Panc1 (cell line): ENCODE data around the gene TOM1. TPM values are rescaled to one million over a fixed set of nuclear protein-coding genes. Genes with fewer than 3 reads are reported as not detected.

Source experiments
- ATAC-seq: fragments of 200-7000 bp; cut with Tn5 transposase; 2 replicates; pipeline ENCODE4 v1.9.1; 2020; ENCODE audit warnings: mild to moderate bottlenecking, moderate library complexity
- BruUV-seq: library from RNA; stranded (reverse); fragments of 400-500 nt; replicated peaks from 2 replicates; lab custom pipeline; 2021; lab: Mats Ljungman, UMichigan
- CTCF ChIA-PET: fragments of 300-600 bp; sonication (Branson Sonifier 250); formaldehyde crosslinking; loops from one replicate; lab custom pipeline; 2022; ENCODE audit warnings: antibody characterized with exemption; lab: Charles Lee
- POLR2A ChIA-PET: fragments of 300-600 bp; sonication (Branson Sonifier 250); formaldehyde crosslinking; loops from one replicate; lab custom pipeline; 2022; ENCODE audit warnings: antibody characterized with exemption; lab: Charles Lee
- DNase-seq: peaks from one replicate; pipeline ENCODE4 v3.0.0-alpha.2; 2010; ENCODE audit warnings: low read depth, low spot score
- H3K27ac ChIP-seq: 2 replicates; pipeline ENCODE4 v1.5.1; 2011; ENCODE audit warnings: mild to moderate bottlenecking, low read length, inconsistent platforms
- H3K27me3 ChIP-seq: fragments of 200-500 bp; sonication (Bioruptor generic); 2 replicates; pipeline ENCODE4 v1.6.0; 2014; ENCODE audit warnings: low read length, inconsistent platforms; ENCODE audit not compliant: control insufficient read depth, insufficient read depth
- H3K36me3 ChIP-seq: fragments of 200-500 bp; sonication (Bioruptor generic); 2 replicates; pipeline ENCODE4 v1.5.1; 2014; ENCODE audit warnings: inconsistent platforms, mild to moderate bottlenecking, low read length, moderate library complexity; ENCODE audit not compliant: control insufficient read depth, insufficient read depth
- H3K4me1 ChIP-seq: 2 replicates; pipeline ENCODE4 v1.5.1; 2011; ENCODE audit warnings: inconsistent platforms, mild to moderate bottlenecking, low read length, moderate library complexity; ENCODE audit not compliant: control insufficient read depth, insufficient read depth
- H3K4me3 ChIP-seq, 2 experiments: 2 replicates each; pipeline ENCODE4 v1.5.1; 2011 to 2012; ENCODE audit warnings: low read depth in 2 of 2, low read length in 2 of 2, mild to moderate bottlenecking in 2 of 2, inconsistent platforms in 1 of 2, moderate library complexity in 1 of 2
- H3K9me3 ChIP-seq: fragments of 200-500 bp; sonication (Bioruptor generic); 2 replicates; pipeline ENCODE4 v1.5.1; 2014; ENCODE audit warnings: low read depth, mild to moderate bottlenecking, inconsistent platforms, low read length, moderate library complexity; ENCODE audit not compliant: control insufficient read depth, insufficient read depth
- POLR2AphosphoS5 ChIP-seq: IDR thresholded peaks from 2 replicates; pipeline ENCODE4 v1.6.1; 2012; ENCODE audit warnings: mild to moderate bottlenecking, low read depth, low read length, moderate library complexity
- SIN3A ChIP-seq: IDR thresholded peaks from 2 replicates; pipeline ENCODE4 v1.6.1; 2012; ENCODE audit warnings: low read depth, mild to moderate bottlenecking, low read length, moderate library complexity, borderline replicate concordance; ENCODE audit not compliant: insufficient read depth
- TCF7L2 ChIP-seq: IDR thresholded peaks from 2 replicates; pipeline ENCODE4 v1.6.1; 2011; ENCODE audit warnings: mild to moderate bottlenecking, low read depth, low read length, inconsistent platforms
- in situ Hi-C: cut with HindIII; loops from 2 replicates; pipeline ENCODE4 v1.10.0; 2016; ENCODE audit warnings: low sequenced_read_pairs, low pct_unique_long_range_greater_than_20kb
- intact Hi-C: fragments of 100-400 bp; cut with micrococcal nuclease; formaldehyde crosslinking; loops from one replicate; pipeline ENCODE4 v1.10.0; 2022; ENCODE audit not compliant: unreplicated experiment
- total RNA-seq: library from RNA; stranded (reverse); gene quantifications from one replicate; pipeline ENCODE4 v1.2.1, GENCODE V29; 2021; ENCODE audit not compliant: unreplicated experiment
- TF ChIP-seq, protein P1 (sequence below), 2 experiments: IDR thresholded peaks; 2 replicates each; pipeline ENCODE4 v1.6.1; 2011 to 2012; ENCODE audit warnings: low read depth in 2 of 2, control low read depth in 1 of 2, low read length in 1 of 2, mild to moderate bottlenecking in 1 of 2, moderate library complexity in 1 of 2; ENCODE audit not compliant: insufficient read depth in 1 of 2
- TF ChIP-seq, protein P2 (sequence below): fragments of 450-650 bp; IDR thresholded peaks from 2 replicates; pipeline ENCODE4 v1.5.1; 2017; ENCODE audit warnings: mild to moderate bottlenecking

Gene TOM1
- total RNA-seq, 1 experiment from 2014 or later: 32.7 TPM

DNA sequence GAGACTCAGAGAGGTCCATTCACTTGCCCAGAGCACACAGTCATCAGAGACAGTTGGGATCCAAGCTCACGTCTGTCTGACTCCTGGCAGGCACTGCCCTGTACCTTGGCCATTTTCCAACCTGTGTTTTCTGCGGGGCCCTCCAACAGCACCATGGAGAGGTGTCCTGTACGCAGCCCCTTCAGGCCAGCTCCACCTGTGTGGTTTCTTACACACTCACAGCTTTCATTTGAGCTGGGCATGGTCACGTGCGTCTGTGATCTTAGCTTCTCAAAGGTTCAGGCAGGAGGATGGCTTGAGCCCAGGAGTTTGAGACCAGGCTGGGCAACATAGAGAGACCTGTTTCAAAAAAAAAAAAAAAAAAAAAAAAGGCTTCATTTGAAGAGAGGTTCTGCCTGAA is 24.4 kb downstream of the TOM1 start:
- in situ Hi-C loops: no loop called here
- Histone ChIP-seq H3K4me3 (no peak overlapping the region), H3K4me1 (no peaks in the 10 kb centered on the region), H3K27me3 (no peaks in the 10 kb centered on the region), H3K9me3 (no peaks in the 10 kb centered on the region), H3K27ac (no peak overlapping the region), H3K36me3 (peaks cover 2% of the 10 kb centered on the region; the same call in 1 of the 2 replicates)
- TF ChIP-seq SIN3A (no peak), POLR2AphosphoS5 (no peak), TCF7L2 (no peak)
- TF ChIP-seq, protein P1, sequence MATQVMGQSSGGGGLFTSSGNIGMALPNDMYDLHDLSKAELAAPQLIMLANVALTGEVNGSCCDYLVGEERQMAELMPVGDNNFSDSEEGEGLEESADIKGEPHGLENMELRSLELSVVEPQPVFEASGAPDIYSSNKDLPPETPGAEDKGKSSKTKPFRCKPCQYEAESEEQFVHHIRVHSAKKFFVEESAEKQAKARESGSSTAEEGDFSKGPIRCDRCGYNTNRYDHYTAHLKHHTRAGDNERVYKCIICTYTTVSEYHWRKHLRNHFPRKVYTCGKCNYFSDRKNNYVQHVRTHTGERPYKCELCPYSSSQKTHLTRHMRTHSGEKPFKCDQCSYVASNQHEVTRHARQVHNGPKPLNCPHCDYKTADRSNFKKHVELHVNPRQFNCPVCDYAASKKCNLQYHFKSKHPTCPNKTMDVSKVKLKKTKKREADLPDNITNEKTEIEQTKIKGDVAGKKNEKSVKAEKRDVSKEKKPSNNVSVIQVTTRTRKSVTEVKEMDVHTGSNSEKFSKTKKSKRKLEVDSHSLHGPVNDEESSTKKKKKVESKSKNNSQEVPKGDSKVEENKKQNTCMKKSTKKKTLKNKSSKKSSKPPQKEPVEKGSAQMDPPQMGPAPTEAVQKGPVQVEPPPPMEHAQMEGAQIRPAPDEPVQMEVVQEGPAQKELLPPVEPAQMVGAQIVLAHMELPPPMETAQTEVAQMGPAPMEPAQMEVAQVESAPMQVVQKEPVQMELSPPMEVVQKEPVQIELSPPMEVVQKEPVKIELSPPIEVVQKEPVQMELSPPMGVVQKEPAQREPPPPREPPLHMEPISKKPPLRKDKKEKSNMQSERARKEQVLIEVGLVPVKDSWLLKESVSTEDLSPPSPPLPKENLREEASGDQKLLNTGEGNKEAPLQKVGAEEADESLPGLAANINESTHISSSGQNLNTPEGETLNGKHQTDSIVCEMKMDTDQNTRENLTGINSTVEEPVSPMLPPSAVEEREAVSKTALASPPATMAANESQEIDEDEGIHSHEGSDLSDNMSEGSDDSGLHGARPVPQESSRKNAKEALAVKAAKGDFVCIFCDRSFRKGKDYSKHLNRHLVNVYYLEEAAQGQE (IDR thresholded peaks at IDR 0.05; ENCODE audit: insufficient read depth in 1 of 2, low read depth in 2 of 2, low read length in 1 of 2): no peak
- TF ChIP-seq, protein P2, sequence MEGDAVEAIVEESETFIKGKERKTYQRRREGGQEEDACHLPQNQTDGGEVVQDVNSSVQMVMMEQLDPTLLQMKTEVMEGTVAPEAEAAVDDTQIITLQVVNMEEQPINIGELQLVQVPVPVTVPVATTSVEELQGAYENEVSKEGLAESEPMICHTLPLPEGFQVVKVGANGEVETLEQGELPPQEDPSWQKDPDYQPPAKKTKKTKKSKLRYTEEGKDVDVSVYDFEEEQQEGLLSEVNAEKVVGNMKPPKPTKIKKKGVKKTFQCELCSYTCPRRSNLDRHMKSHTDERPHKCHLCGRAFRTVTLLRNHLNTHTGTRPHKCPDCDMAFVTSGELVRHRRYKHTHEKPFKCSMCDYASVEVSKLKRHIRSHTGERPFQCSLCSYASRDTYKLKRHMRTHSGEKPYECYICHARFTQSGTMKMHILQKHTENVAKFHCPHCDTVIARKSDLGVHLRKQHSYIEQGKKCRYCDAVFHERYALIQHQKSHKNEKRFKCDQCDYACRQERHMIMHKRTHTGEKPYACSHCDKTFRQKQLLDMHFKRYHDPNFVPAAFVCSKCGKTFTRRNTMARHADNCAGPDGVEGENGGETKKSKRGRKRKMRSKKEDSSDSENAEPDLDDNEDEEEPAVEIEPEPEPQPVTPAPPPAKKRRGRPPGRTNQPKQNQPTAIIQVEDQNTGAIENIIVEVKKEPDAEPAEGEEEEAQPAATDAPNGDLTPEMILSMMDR: no peak
- intact Hi-C loops: no loop called here
- DNase-seq (no peak), ATAC-seq (no peak)
- ChIA-PET CTCF (no interaction called here), POLR2A (no interaction called here)
- no TSS peak for BruUV-seq

DNA sequence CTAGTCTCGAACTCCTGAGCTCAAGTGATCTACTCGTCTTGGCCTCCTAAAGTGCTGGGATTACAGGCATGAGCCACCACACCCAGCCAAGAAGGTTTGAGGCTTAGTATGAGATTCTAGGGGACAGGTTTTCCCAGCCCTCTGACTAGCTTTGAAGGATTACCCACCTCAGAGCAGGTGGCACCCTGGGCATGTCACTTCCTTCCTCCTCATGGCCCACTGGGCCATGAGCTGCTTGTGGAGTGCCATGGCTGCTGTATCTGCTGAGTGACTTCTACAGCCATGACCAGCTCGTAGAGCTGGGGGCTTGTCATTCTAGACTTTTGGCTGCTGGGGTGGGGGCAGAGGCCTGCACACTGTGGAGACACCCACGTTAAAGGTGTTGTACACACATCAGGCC is 25.1 kb downstream of the TOM1 start:
- in situ Hi-C loops (no loop called here), intact Hi-C loops (no loop called here)
- POLR2A ChIA-PET: no interaction called here
- H3K27ac ChIP-seq: no peak overlapping the region
- no peak for TF ChIP-seq SIN3A
- no peak for TF ChIP-seq POLR2AphosphoS5
- H3K36me3 ChIP-seq: peaks cover 2% of the 10 kb centered on the region; the same call in 1 of the 2 replicates
- no peak for ATAC-seq
- H3K4me3 ChIP-seq: no peak overlapping the region
- DNase-seq: no peak
- H3K4me1 ChIP-seq: no peaks in the 10 kb centered on the region
- H3K9me3 ChIP-seq: no peaks in the 10 kb centered on the region
- no peaks in the 10 kb centered on the region for H3K27me3 ChIP-seq
- CTCF ChIA-PET: no interaction called here
- BruUV-seq: no TSS peak

DNA sequence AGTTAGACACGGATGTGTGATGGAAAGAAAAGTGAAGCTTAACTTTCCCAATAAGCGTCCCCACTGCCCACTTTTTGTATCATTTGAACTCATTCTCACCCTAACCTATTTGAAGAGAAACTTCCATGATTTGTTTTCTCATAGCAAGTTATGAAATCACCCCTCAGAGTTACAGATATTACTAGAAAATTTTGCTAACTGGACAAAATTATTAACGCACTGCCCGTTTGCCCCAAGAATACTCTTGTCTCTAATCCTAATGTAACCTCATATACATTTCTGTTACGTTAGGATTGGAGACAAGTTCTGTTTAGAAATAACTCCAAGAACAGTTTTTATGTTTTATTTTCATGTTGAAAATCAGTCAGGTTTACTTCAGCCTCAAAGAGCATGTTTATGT is 25.5 kb downstream of the TOM1 start:
- Histone ChIP-seq H3K27ac (no peak overlapping the region), H3K36me3 (peaks cover 2% of the 10 kb centered on the region; the same call in 1 of the 2 replicates), H3K9me3 (no peaks in the 10 kb centered on the region), H3K27me3 (no peaks in the 10 kb centered on the region), H3K4me3 (no peak overlapping the region), H3K4me1 (no peaks in the 10 kb centered on the region)
- no peak for DNase-seq
- intact Hi-C loops: no loop called here
- TF ChIP-seq POLR2AphosphoS5 (no peak), SIN3A (no peak), TCF7L2 (no peak)
- TF ChIP-seq, protein P2: no peak
- TF ChIP-seq, protein P1 (IDR thresholded peaks at IDR 0.05; ENCODE audit: insufficient read depth in 1 of 2, low read depth in 2 of 2, low read length in 1 of 2): no peak
- in situ Hi-C loops: no loop called here
- no peak for ATAC-seq
- POLR2A ChIA-PET: interaction anchor here (0.5 kb wide), 1 partner anchor 27 kb away, joined by 6 read pairs; no protein-coding TSS in a partner anchor
- BruUV-seq: no TSS peak
- CTCF ChIA-PET: no interaction called here
